HCT116 (cell line): ENCODE results near the gene SEC62. TPM values are rescaled to one million over a fixed set of nuclear protein-coding genes. Genes with fewer than 3 reads are reported as not detected.

Experiments
- ATAC-seq: fragments of 200-7000 bp; cut with Tn5 transposase; 2 replicates; pipeline ENCODE4 v1.9.1; 2020; ENCODE audit warnings: mild to moderate bottlenecking, moderate library complexity
- BruUV-seq: library from RNA; stranded (reverse); fragments of 400-500 nt; replicated peaks from 2 replicates; lab custom pipeline; 2021; lab: Mats Ljungman, UMichigan
- CTCF ChIA-PET: fragments of 300-600 bp; sonication (Branson Sonifier 250); formaldehyde crosslinking; loops from one replicate; lab custom pipeline; 2021; ENCODE audit warnings: antibody characterized with exemption; lab: Charles Lee
- POLR2A ChIA-PET: fragments of 300-600, 350-600 bp; sonication (Branson Sonifier 250); formaldehyde crosslinking; loops from one replicate; lab custom pipeline; 2021; ENCODE audit warnings: antibody characterized with exemption; lab: Charles Lee
- RAD21 ChIA-PET, 2 experiments: fragments of 300-600 bp; sonication (Branson Sonifier 250); formaldehyde crosslinking; loops; one replicate each; lab custom pipeline; 2023; ENCODE audit warnings: low total read pairs in 2 of 2; ENCODE audit not compliant: uncharacterized antibody in 2 of 2, unreplicated experiment in 2 of 2, low non-redundant PET in 1 of 2; lab: Charles Lee
- DNase-seq: peaks from one replicate; pipeline ENCODE4 v3.0.0-alpha.2; 2010; ENCODE audit warnings: low read depth, low spot score
- H2AFZ ChIP-seq: fragments of 200-600 bp; shearing (Covaris generic), sonication (generic); 2 replicates; pipeline ENCODE4 v1.6.1; 2017; ENCODE audit warnings: low read depth, mixed run types, mixed read lengths, antibody characterized with exemption, low read length; ENCODE audit not compliant: poor library complexity, severe bottlenecking
- H3K27ac ChIP-seq: 2 replicates; pipeline ENCODE4 v1.5.1; 2012; ENCODE audit warnings: low read depth, low read length
- H3K27me3 ChIP-seq: fragments of 200-600 bp; sonication (generic); 2 replicates; pipeline ENCODE4 v1.6.1; 2016; ENCODE audit warnings: mixed run types, low read length, mixed read lengths; ENCODE audit not compliant: insufficient read depth
- H3K36me3 ChIP-seq, 2 experiments: fragments of 200-500 bp in 1 of 2; fragments of 200-600 bp in 1 of 2; sonication (Bioruptor generic) in 1 of 2; sonication (generic) in 1 of 2; 2 replicates each; pipeline versions ENCODE4 v1.5.1 to v1.6.1; 2014 to 2016; ENCODE audit warnings: low read length in 2 of 2, inconsistent platforms in 1 of 2, mixed read lengths in 1 of 2, mixed run types in 1 of 2; ENCODE audit not compliant: insufficient read depth in 2 of 2, control insufficient read depth in 1 of 2
- H3K4me1 ChIP-seq, 2 experiments: fragments of 200-600 bp in 1 of 2; sonication (generic) in 1 of 2; 2 replicates each; pipeline versions ENCODE4 v1.5.1 to v1.6.1; 2012 to 2017; ENCODE audit warnings: low read length in 2 of 2, inconsistent platforms in 1 of 2, mild to moderate bottlenecking in 1 of 2, mixed read lengths in 1 of 2, mixed run types in 1 of 2, moderate library complexity in 1 of 2; ENCODE audit not compliant: insufficient read depth in 2 of 2, control insufficient read depth in 1 of 2
- H3K4me2 ChIP-seq: fragments of 200-600 bp; sonication (generic); 2 replicates; pipeline ENCODE4 v1.6.1; 2017; ENCODE audit warnings: mixed run types, low read length, mixed read lengths
- H3K4me3 ChIP-seq, 2 experiments: fragments of 200-600 bp in 1 of 2; sonication (generic) in 1 of 2; replicated peaks in 1 of 2; 2 replicates each; pipeline ENCODE4 v1.5.1; 2011 to 2016; ENCODE audit warnings: low read length in 2 of 2, control low read depth in 1 of 2, low read depth in 1 of 2, mild to moderate bottlenecking in 1 of 2, mixed read lengths in 1 of 2, mixed run types in 1 of 2
- H3K79me2 ChIP-seq: fragments of 200-600 bp; sonication (generic); 2 replicates; pipeline ENCODE4 v1.6.1; 2017; ENCODE audit warnings: mild to moderate bottlenecking, mixed run types, low read length, moderate library complexity, mixed read lengths; ENCODE audit not compliant: insufficient read depth
- H3K9ac ChIP-seq: fragments of 200-600 bp; sonication (generic); 2 replicates; pipeline ENCODE4 v1.6.1; 2016; ENCODE audit warnings: low read length, mixed read lengths
- H3K9me2 ChIP-seq: fragments of 200-600 bp; sonication (generic), shearing (Covaris generic); 2 replicates; pipeline ENCODE4 v1.6.1; 2017; ENCODE audit warnings: mixed run types, mild to moderate bottlenecking, moderate library complexity; ENCODE audit not compliant: insufficient read depth
- H3K9me3 ChIP-seq, 2 experiments: fragments of 200-500 bp in 1 of 2; fragments of 200-600 bp in 1 of 2; sonication (Bioruptor generic) in 1 of 2; sonication (generic) in 1 of 2; 2 replicates each; pipeline ENCODE4 v1.6.1; 2014 to 2017; ENCODE audit warnings: low read length in 2 of 2, mixed read lengths in 2 of 2, inconsistent platforms in 1 of 2, low read depth in 1 of 2, mild to moderate bottlenecking in 1 of 2, mixed run types in 1 of 2, moderate library complexity in 1 of 2; ENCODE audit not compliant: control insufficient read depth in 1 of 2, insufficient read depth in 1 of 2
- H4K20me1 ChIP-seq: fragments of 200-600 bp; sonication (generic), shearing (Covaris generic); 2 replicates; pipeline ENCODE4 v1.6.1; 2017; ENCODE audit warnings: mixed run types, mild to moderate bottlenecking, moderate library complexity; ENCODE audit not compliant: insufficient read depth
- CTCF ChIP-seq, 3 experiments: fragments of 200-600 bp in 1 of 3; sonication (generic) in 1 of 3; IDR thresholded peaks in 2 of 3; conservative IDR thresholded peaks in 1 of 3; 2 replicates each; pipeline ENCODE4 v1.5.1; 2012 to 2017; ENCODE audit warnings: low read depth in 2 of 3, low read length in 2 of 3, antibody characterized with exemption in 1 of 3, borderline replicate concordance in 1 of 3, control low read depth in 1 of 3, mild to moderate bottlenecking in 1 of 3, mixed read lengths in 1 of 3, mixed run types in 1 of 3, moderate library complexity in 1 of 3; ENCODE audit not compliant: insufficient read depth in 1 of 3
- EGR1 ChIP-seq: IDR thresholded peaks from 2 replicates; pipeline ENCODE4 v1.6.1; 2012; ENCODE audit warnings: low read depth
- ELF1 ChIP-seq: IDR thresholded peaks from 2 replicates; pipeline ENCODE4 v1.6.1; 2012; ENCODE audit warnings: low read depth, borderline replicate concordance
- FOSL1 ChIP-seq: IDR thresholded peaks from 2 replicates; pipeline ENCODE4 v1.6.1; 2012; ENCODE audit warnings: low read depth
- MAX ChIP-seq: IDR thresholded peaks from 2 replicates; pipeline ENCODE4 v1.6.1; 2012
- RAD21 ChIP-seq: IDR thresholded peaks from 2 replicates; pipeline ENCODE4 v1.6.1; 2012; ENCODE audit warnings: low read depth, mild to moderate bottlenecking
- SIN3A ChIP-seq: IDR thresholded peaks from 2 replicates; pipeline ENCODE4 v1.6.1; 2012; ENCODE audit warnings: low read depth
- SP1 ChIP-seq: IDR thresholded peaks from 2 replicates; pipeline ENCODE4 v1.6.1; 2012; ENCODE audit warnings: low read depth
- TCF7L2 ChIP-seq: IDR thresholded peaks from 2 replicates; pipeline ENCODE4 v1.7.0; 2011; ENCODE audit warnings: borderline replicate concordance, inconsistent platforms; ENCODE audit not compliant: insufficient read depth, insufficient read length; ENCODE audit errors: extremely low read depth
- intact Hi-C: fragments of 100-400 bp; cut with micrococcal nuclease; formaldehyde crosslinking; loops from 2 replicates; pipeline ENCODE4 v1.10.0; 2022
- total RNA-seq: library from RNA; stranded (reverse); gene quantifications from one replicate; pipeline ENCODE4 v1.2.1, GENCODE V29; 2021; ENCODE audit not compliant: unreplicated experiment

SEC62 gene
- total RNA-seq, 1 experiment from 2014 or later = 55.4 TPM

- Histone ChIP-seq H3K9me3 (no peaks in the 10 kb centered on the region), H3K4me2 (no peak overlapping the region), H3K4me1 (no peaks in the 10 kb centered on the region), H2AFZ (no peak overlapping the region), H3K4me3 (no peak overlapping the region), H3K36me3 (peaks cover 4 to 25% of the 10 kb centered on the region in 2 experiments; a peak in 2 of 4 replicates), H3K9me2 (no peaks in the 10 kb centered on the region), H3K79me2 (no peaks in the 10 kb centered on the region; the same call in 1 of the 2 replicates), H3K27me3 (no peaks in the 10 kb centered on the region), H4K20me1 (no peaks in the 10 kb centered on the region), H3K9ac (no peak overlapping the region), H3K27ac (no peak overlapping the region)
- intact Hi-C loops = no loop called here
- no TSS peak for BruUV-seq
- no peak for TF ChIP-seq EGR1
- no peak for TF ChIP-seq CTCF (IDR thresholded peaks at IDR 0.05 in 2 of 3, conservative IDR thresholded peaks at IDR 0.05 in 1 of 3; ENCODE audit: borderline replicate concordance in 1 of 3, insufficient read depth in 1 of 3, low read depth in 2 of 3, low read length in 2 of 3)
- no peak for TF ChIP-seq FOSL1
- TF ChIP-seq TCF7L2 = no peak
- TF ChIP-seq SP1 = no peak
- TF ChIP-seq RAD21 = no peak
- TF ChIP-seq ELF1 = no peak
- TF ChIP-seq MAX = no peak
- TF ChIP-seq SIN3A = no peak
- POLR2A ChIA-PET = no interaction called here
- CTCF ChIA-PET = no interaction called here
- no peak for ATAC-seq
- RAD21 ChIA-PET = no interaction called here
- DNase-seq = no peak
Observed at GRCh38 chr3:169992156-169992555, 25.5 kb downstream of the SEC62 start.
